KG1 (cell line): ENCODE results near the gene BCL11B.

Experiments
- DNase-seq: peaks from one replicate; lab custom pipeline; 2025; lab: John Stamatoyannopoulos, UW

Gene BCL11B

DNA sequence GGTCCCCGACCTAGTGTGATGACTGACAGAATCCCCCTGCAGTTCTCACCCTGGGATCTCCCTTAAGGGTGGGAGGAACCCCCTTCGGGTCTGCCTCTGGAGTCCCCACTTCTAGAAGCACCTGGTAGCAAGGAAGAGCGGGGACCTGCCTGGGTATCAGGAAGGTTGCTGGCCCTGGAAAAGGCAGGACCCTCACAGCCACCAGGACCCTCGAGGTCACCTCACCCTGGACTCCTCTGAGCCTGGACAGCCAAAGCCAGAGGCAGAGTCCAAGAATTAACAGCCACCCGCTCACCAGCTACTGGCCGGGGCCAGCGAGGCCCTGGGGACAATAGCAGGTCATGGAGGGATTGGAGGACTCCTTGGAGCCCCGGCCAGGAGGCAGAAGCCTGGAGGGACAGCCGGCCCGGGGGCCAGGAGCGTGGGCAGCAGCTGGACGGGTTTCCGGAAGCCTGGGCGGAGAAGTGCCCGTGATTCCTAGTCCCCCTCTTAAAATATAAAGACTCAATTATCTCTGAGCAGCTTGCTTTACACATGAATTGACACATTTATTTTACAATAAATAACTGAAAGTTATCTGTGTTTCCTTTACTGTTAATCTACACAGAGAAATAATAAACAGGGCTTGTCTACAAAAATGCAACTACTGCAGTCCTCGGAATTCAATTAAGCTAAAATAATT lies 17.5 kb downstream of the BCL11B start:
- DNase-seq, result no peak

DNA sequence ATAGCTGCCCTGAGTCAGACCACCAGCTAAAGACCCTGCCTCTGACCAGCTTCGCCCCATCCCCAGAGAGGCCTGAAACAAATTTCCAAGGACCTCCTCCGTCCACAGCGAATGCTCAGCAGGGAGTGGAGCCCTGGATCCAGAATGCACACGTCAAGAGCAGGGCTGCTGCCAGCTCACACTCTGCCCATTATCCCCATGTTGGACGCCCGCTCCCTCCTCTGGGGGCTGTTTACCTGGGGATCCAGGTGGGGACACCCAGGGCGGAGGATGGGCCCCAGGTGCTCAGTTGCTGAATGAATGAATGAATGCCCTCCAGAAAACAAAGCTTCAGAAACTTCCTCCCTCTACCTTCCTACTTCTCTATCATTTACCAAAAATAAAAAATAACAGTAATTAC lies 18.1 kb downstream of the BCL11B start:
- no peak for DNase-seq

DNA sequence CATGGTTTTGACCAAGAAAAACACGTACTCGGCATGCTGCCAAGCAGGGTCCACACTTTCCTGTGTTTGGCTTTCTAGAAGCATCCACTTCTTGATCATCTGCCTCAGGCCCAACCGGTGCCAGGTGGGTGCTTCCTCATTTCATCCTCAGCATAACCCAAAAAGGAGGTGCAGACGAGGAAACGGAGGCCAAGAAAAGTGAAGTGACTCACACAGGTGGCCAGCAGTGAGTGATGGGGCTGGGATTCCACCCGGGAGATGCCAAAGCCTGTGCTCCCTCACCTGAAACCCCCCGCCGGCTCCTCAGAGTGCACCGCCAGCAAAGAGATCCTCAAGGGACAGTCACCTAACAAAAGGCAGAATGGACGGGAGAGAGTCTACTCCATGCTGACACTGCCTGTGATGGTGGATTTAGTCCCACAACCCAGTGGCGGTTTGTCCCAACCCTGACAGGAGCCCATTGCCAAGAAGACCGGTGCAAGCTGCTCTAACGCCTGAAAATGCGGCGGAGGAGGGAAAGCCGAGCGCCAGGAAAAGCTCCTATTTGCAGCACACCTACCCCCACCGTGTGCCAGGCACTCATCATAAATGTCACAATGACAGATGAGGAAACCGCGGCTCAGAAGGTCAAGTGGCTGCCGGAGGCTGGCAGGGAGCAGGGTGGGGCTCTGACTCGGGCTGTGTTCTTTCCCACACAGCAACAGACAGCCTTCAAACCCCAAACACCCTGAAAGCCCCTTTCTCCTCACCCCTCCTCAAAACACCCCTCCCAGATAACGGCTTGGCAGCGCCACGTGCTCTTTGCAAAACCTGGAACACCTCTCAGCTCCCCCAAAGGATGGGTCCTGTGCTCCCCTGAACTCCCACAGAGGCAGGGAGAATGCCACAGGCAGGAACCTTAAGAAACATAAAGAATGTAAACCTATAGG lies 18.8 kb downstream of the BCL11B start:
- no peak for DNase-seq

DNA sequence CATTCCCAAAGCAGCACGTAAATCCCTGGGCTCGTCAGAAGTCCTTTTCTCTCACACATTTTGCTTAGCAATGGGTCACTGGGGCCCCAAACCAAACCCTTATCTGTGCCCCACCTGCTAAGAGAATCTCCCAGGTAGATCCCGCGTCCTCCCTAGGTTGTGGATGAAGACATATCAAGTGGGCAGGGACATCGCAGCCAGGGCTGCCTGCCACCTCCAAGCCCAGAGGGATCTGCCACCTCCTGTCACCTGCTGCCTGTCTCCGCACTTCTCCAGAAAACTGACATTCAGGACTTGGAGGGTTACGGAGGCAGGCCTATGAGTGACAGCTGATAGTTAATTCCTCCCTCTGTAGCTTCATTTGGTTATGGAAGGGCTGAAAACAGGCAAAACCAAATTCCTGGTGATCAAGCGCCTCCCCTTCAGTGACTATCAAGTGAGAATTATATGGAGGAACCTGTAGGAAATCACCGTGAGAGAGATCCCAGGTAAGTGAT lies 19.5 kb downstream of the BCL11B start:
- no peak for DNase-seq

DNA sequence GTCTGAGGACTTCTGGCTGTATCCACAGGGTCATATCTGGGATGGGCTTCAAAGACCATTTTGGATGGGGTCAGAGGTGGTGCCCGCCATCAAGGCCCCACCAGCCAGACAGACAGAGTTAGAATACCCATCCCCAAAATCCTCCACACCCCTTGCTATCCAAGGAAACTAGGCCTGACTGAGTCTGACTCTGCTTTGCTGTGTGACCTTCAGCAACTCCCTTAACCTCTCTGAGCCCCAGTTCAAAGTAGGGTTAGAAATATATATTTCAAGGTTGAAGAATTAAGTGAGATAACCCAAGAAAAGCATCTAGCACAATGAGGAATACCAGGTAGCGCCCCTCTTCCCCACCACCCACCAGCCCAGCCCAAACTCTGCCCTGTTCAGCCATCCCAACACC lies 20.3 kb downstream of the BCL11B start:
- DNase-seq, result no peak

DNA sequence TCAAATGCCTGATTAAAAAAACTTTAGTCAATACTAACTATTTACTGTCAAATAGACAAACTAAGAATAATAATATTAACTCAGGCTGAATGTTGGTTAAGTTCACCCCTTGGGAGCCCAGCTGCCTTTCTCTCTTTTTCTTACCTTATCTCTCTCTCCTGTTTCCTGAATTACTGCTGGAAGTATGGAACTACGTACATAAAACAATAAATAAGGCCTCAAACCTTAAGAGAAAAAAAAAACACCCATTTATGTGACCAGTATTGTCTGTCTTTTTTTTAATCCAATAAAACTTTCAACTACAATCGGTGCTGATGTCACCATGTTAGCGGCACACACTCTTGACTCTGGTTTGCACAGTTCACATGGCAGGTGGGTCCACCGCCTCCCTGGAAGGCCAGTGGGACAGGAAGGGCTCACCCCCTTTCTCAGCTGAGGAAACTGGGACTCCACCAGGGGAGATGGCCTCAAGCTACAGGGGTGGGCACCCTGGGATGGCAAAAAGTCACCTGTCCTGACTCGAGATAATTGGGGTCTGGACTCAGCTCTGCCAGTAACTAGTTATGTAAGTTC lies 21.3 kb downstream of the BCL11B start:
- no peak for DNase-seq

DNA sequence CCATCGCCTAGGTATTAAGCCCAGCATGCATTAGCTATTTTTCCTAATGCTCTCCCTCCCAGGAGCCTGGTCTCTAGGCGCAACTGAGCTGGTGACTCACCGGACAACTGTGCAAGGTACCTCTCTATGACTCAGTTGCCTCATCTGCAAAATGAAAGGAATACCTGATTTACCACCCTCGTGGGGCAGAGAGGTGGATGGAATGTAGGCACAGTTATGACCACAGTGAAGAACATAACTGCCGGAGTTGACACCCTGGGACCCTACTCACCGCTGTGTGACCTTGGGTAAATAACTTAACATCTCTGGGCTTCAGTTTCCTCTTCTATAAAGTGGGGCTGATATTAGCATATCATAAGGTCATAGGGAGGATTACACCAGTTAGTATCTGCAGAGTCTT lies 22.6 kb downstream of the BCL11B start:
- no peak for DNase-seq

DNA sequence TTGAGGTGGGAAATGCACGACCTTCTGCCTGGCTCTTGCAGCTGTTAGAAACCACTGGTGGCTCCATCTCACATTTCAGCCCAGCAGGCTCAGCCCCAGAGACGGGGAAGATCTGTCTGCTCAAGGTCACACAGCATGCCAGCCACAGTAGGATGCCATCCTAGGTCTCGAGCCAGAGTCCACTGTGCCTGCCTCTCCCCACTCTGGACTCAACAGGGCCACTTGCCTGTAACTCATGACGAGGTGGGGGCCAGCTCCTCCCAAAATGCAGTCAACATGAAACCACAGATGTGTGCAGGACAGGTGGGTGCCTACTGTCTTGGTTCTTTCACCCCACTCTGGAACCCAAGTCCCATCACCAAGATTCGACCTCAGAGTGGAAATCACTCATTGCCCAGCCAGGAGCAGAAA lies 23.2 kb downstream of the BCL11B start:
- DNase-seq, result no peak

DNA sequence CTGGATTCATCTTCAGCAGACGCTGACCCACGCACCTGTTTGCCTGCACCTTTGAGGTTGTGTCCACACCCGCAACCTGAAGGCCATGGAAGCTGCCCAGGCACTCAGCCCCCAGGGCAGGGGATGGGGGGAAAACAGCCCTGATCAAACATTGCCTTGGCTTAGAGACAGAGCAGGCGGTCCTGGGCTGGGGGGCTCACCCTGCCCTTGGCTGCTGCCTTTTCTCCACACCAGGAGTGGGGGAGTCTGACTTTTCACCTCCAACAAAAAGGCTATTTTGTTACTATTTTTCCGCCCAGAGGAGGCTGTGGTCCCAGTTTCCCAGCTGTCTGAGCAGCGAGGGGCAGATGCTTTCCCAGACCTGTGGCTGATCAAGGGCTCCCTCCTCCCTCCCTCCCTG lies 24.2 kb downstream of the BCL11B start:
- DNase-seq, result no peak

DNA sequence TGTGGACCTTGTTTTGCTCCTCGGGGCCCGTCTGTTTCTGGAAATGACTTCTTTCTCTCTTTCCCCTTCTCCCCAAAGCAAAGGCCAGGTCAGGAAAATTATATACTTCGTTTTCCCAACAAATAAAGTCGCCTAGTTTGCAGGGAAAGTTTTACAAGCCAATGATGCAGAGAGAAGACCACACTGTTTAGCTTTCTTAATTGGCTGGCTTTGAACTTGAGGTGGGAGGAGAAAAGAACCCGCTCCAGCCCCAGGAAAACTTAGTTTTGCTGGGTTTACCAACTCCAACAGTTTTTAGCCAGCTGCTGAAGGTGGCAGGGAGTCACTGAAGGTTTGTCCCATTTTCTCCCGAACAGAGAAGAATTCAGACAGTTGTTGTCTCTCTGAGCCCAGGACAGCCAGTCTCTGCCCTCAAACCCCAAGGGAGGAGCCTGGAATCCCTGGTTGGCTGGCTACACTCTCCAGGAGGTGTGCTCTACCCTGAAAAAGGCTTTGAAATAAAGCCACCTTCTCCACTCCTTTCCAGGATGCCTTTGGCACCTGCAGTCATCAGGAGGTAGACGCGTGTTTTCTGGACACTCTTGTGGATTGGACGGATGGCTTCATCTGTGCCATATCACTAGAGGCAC lies 24.8 kb downstream of the BCL11B start:
- no peak for DNase-seq

DNA sequence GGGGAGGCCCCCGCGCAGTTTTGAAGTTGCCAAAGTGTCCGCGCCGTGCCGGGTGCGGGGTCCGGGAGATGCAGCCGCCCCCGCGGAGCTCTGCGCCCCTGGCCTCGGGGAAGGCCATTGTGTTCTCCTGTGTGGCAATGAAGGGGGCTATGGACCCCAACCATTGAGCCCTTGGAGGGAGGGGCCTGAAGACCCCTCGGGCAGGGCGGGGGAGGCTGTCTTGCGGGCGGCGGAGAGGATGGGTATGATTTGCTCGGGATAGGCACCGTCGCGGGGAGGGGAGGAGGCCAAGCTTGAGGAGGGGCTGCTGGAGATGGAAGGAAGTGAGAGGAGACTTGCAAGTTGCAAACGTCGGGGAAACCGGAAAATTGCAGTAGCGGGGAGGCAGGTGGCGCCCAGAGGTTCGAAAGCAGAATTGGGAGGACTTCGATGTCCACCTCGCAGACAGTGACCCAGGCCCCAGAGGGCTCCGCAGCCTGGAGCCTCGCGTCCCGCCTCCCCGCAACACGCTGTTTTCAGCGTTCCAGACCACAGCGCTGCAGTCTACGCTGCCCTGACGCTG lies 25.4 kb downstream of the BCL11B start:
- no peak for DNase-seq

DNA sequence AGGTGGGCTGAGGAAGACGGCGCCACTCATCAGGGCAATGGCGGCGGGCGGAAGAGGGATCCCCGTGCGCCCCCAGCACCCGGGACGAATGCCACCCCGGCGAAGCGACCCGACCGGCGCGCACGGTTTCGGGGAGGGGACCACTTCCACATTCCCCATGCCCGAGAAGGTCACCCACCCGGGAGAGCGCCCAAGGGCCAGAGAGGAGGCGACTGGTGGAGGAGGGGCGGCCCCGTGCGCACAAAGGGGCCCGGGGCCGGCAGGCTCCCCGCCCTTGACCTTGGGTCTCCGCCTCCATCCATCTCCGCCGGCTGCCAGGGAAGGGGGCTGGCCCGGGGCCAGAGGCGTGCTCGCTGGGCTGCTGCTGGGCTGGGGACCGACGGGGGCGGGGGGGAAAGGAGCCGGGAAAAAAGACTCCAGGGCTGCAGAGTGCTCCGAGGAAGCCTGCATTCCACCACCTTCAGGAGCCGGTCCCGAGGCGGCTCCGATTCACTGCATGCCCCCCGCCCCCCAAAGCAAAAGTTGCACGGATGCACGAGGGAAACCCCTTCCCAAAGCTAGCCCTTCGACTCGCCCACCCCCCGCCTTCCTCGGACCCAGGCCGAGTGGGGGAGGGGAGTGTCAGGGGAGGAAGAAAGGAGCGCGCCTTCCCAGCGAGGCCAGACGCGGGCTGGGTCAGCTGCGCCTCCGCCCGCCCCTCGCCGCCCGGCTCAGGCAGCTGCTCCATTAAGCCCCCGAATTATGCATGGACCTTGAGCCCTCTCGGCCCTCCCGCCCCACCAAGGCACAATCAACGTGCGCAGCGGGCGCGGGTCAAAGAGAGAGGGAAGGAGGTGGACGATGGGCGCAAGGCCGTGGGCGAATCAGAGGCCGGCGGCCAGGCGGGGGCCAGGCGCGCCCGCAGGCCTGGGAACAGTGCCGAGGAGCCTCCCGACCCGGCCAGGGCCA lies 26.2 kb downstream of the BCL11B start:
- DNase-seq, result no peak

DNA sequence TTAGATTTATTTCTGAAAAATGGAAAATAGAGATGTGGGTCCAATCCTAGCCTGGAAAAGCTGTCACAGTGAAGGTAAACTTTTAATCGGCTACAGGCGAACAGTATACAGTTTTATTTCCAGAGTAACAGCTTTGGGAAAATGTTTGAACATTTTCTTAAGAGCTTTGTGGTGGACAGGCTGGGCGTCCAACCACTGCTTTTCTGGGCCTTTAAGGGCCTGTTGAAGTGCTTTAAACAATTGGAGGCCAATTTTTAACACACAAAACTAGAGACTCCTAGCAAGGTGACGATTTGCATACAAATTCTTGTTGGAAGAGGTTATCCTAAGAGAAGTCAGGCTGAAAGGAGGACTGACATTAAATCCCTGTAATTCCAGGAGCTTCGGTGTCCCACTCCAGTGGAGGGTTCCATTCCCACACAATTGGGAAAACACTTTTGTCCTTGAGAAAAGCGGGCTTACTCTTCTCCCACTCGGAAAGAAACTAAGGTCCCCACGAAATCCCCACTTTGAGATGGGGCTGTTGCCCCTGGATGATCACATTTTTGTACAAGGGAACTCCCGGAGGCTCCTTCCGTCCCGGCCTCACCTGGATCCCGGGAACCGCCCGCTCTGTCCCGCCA lies 26.9 kb downstream of the BCL11B start:
- DNase-seq, result no peak

DNA sequence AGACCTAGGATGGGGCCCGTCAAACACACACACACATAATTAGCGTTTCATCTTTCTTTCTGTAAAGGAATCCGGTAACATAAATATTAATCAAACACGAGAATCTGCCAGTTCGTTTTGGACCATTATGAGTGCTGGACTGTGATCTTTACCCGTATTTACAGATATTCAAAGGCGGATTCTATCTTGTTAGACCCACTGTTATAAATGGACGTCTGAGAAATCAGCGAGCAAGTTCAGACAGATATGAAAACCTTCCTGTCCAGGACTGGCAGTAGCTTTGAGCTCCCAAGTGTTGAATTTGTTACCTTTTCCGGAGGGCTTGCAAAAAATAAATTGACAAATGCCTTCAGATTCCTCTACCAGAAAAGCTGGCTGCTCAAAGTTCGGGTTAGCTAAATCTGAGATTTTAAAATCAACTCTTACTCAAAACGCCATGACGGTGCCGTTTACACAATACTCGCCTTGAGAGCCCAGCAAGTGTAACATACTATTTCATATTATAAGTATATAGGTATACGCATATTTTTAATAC lies 27.6 kb downstream of the BCL11B start:
- DNase-seq, result no peak

DNA sequence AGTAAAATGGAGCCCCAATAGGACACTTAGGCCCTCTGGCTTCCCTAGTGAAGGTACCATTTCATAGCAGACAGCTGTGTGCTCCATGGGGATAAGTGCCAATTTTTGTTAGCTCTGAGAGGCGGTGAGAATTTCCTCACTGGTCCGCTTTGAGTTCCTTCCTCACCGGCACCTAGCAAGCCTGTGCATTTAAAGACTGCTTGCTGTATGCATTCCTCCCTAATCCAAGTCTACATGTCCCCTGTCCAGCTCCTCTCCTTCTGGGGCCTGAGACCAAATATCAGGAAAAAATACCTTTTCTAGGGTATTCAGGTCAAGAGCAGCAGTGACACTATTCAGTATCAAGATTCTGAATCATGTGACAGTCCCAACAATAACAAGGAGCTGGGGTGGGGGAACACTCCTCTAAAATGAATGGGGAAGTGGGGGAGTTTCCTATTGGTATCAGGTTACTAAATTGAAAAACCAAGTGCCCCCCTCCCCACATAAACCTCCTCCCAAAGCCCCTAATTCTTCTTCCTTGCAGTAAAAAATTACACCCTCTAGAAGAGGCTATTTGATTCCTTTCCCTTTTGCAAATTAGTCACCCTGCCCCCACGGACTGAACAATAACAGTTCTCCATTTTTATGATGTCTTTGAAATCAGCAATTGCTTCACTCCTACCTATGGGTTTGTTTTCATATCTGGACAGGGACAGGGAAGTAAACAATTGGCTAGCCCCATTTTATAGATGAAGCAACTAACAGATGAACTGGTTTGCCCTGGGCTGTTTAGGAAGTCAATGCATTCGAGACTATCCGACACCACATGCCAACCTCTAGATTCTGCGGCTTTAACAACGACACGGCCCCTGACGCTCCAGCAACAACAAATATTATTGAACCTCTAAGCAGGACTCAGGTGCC lies 28.9 kb downstream of the BCL11B start:
- no peak for DNase-seq

DNA sequence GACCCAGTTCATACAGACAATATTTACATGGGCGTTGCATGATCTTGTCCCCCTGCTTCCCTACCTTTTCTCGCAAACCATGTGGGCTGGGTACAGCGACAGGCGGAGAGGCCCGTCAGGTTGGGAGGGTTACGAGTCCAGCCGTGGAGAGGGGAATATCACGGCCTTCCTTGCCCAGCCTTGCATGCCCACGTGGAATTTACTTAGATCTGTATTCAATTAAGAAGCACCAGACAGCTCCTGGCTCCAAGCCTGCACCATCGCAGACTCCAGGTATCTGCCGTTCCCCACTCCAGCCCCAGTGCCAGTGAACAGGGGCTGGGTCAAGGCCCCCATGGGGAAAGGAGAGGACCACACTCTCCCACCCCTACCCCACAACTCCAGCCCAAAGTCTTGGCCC lies 29.8 kb downstream of the BCL11B start:
- no peak for DNase-seq

DNA sequence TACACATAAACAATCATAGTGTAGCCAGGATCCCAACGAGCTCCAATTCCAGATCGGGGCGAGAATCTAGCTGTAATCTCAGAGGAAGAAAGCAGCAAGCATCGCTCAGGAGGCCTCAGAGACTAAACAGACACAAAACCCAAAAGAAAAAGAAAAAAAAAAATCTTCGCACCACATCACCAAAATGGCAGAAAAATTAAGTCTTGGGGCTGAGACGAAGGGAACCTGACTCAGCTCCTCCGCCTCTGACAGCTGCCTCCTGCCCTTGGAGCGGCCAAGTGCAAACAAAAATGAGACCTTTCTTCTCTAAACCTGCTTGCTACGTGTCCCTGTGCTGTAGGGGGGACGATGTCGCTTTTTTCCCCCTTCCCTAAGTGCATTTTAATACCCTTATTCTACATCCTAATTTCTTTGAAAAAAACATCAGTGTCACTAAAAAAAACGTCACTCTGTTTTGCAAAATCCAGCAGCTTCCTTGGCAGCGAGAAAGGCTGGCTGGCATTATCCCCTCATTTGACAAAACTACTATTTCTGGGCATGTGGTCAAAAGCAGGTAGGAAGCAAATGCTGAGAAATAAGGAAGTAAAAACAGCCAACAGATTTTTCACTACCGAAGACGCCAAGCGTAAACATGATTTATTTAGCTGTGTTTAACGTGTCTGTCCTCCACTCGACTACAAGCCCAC lies 30.5 kb downstream of the BCL11B start:
- no peak for DNase-seq

DNA sequence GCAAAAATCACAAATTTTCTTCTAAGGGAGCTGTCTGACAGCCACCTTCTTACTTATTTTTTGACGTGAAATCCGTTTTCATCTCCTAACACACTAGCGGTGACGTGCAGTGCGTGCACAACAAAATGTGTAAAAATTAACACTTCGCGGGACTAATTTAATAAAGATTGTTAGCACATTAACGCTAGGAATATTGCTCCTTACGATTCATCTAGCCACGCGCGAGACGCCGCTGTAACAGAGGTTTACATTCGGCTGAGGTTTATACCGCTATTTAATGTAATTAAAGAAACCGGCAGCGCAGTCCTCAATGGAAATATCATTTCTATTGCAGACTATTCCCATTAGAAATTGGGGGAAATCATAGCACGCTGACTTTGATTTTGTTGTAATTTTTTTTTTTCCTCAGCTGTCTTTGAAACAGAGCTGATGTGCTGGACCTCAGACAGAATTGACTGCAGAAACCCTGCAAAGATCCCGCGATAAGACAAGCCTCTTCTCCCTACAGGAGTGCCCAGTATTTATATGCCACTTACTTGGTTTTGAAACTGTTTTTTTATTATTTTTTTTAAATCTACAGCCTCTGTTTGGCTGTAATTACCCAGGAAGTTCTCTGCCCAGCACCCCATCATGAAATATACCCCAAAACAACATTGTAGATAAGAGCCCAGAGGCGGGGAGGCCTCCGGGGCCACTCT lies 31.2 kb downstream of the BCL11B start:
- DNase-seq, result no peak
